HL-60/S4 (cell line): ENCODE results near the gene PPARA.

Experiments
- in situ Hi-C: fragments of 300-500 bp; cut with MboI; formaldehyde crosslinking; loops from 2 replicates; pipeline ENCODE4 v1.14.3; 2022; ENCODE audit warnings: low sequenced_read_pairs

The PPARA gene

DNA sequence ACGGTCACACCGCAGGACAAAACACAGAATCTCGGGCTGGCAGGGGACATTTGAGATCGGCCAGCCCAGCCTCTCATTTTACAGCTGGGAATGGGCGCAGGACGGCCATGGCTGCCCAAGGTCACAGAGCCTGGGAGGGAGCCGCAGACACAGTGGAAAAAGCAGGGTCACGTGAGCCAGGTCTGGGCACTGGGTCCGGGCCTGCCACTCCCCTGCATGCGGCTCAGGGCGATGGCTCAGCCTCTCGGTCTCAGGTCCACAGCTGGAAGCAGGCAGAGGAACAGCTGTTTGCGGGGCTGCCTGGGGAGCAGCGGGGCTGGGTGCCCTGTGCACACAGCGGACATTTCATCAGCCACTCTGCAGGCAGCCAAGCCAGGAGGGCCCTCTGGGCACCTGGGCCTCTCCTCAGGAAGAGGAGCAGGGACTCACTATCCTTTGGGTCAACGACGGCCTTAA lies 10.4 kb upstream of the PPARA start:
- in situ Hi-C loops, result no loop called here

DNA sequence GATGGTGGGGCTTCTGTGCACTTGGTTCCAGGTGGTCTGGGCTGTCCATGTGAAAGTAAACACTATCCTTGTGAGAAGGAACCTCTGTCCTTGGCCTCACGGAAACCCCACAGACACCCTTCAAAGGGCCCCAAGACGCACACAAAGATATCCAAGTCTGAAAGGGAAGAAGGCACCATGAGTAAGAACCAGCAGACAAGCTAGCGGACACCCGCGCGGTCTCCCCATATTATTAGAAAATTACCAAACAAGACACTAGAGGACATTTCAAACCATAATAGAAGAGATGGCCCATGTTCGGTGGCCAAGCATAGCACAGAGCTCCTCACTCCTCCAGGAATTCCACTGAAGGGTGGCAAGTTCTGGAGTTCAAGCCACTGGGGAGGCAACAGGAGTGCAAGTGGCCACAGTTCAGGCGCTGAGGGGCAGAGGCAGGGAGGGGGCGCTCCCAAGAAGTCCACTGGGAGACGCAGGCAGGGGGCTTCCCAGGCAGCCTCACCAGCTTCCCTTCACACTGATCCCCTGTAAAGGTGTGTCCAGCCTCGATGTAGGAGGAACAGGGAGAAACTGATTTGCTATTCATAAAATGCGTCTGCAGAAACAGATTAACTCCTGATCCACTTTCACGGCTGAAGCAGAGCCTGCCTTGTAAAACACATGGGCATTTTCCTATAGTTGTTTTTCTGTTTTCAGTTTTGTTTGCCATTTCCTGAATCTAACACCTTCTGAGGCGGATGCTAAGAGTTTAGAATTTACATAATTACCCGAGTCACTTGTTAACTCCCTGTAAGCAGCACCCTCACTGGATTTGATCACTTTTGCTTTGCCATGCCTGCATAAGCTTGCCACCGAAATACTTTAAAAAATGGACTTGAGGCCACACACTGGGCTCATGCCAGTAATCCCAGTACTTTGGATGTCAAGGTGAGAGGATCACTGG lies 9.1 kb upstream of the PPARA start:
- in situ Hi-C loops, result no loop called here

GRCh38 chr22:46142548-46143490 lies 7.5 kb upstream of the PPARA start:
- in situ Hi-C loops, result no loop called here

- in situ Hi-C loops, result no loop called here
These were observed 6.7 kb upstream of the PPARA start for GRCh38 chr22:46143491-46144147.

DNA sequence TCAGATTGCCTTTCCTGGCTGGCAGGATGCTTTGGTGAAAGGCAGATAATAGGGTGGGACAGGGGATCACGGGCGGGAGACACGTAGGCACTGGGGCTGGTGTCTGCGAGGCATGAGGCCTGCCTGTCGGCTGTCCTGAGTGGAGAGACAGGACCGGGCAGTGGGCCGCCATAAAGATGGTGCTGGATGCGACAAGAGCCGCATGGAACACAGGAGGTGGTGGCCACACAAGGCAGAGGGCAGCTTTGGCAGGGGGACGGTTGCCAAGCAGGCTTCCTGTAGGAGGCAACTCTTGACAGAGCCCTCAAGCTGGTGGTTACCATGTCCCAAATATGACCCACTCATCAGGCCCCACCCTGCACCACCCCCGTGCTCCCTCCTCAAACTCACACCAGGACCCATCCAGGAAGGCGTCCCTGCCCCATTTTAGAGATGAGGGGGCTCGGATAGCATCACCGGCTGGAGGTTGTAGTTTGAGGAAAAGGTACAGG lies 4.9 kb upstream of the PPARA start:
- in situ Hi-C loops, result no loop called here

DNA sequence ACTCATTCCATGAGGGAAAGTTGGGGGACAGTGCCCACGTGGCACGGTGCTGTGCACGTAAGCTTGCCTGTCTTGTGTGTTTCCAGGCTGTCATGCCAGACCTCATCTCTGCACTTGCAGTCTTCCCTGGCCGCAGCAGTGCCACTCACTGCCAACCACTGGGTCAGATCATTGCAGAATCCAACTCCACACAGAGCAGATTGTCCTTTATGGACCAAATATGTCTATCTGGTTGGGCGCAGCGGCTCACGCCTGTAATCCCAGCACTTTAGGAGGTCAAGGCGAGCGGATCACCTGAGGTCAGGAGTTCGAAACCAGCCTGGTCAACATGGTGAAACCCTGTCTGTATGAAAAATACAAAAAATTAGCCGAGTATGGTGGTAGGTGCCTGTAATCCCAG lies 4.4 kb upstream of the PPARA start:
- in situ Hi-C loops, result no loop called here

- in situ Hi-C loops, result no loop called here
These were observed 4.0 kb upstream of the PPARA start for GRCh38 chr22:46146329-46146728.

DNA sequence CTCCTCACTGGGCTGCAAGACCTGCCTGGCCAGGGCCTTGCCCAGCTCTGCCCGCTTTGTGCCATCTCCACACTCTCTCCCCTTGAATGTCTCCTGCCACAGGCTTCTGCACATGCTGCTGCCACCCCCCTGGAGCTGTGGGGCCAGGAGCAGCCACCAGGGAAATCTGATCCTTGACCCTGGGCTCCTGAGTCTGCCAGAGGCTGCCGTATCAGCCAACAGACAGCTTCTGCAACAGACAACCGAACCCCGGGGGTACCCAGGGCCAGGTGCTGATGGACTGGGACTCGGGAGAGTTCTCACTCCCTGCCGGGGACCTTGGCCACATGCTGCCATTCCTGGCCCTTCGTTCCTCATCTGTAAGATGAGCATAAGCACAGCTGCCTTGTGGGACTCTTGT lies 3.3 kb upstream of the PPARA start:
- in situ Hi-C loops, result no loop called here

DNA sequence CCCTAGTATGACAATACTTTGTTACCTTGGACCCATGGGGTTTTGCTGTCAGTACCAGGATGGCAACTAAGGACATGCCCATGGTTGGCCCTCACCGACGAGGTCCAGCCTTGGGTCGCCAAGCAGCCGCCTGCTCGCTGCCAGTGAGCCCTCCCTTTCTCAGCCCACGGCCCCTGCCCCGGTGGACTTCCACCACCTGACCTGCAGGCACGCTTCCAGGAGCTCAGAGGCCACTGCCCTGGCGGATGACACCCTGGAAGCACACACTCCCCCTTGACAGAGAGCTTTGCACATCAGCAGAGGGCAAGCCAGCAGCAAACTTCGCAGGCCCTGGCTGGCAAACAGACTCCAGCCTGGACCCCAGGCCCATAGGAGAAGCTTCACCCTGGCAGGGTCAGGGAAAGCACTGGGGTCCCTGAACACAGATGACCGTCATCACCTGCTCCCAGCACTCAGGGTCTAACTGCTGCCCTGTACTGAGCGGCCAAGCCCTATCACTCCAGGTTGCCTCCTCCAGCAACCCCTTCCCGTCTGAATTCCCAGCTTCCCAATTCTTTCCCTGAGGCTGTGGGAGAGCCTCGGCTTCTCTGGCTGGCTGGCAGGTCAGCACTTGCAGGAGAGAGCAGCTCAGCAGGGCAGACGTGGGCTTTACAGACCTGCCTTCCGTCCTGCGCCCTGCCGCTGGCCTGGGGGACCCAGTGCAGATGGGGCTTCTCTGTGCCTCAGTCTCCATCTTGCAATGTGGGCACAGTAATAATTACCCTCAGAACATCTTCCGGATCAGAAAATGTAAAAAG lies 2.7 kb upstream of the PPARA start:
- in situ Hi-C loops, result no loop called here

- in situ Hi-C loops, result no loop called here
These were observed 2.0 kb upstream of the PPARA start for GRCh38 chr22:46148336-46148735.

DNA sequence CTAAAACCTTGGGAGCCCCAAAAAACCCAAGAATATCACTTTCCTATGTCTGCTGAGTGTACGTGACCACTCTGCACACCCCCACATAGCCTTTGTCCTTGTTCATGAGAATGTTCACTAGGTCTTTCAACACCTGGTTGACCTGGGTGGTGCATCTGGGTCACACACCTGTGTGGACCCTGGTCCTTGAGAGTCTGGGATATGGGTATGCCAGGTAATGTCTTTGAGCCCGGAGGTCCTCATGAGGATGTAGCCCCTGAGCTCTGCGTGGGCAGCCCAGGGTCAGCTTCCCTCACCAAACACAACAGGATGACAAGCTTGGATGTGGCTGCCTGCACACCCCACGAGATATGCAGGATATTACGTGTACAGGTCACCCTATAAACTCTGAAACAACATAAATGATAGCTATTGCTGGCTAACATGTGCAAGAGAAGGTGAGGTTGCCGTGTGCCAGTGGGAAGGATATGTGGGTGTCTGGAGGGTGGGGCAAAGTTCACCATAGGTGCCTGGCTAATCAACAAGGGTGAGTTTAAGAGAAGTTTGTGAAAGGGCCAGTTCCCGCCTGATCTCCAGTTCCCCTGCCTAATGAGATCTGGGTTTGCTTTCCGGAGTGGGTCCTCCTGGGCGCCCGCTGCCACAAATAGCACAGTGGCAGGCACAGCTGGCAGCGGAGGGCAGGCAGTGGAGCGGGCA lies 1.4 kb upstream of the PPARA start:
- in situ Hi-C loops, result no loop called here

- in situ Hi-C loops, result no loop called here
These were observed 753 bp upstream of the PPARA start for GRCh38 chr22:46149512-46150033.

DNA sequence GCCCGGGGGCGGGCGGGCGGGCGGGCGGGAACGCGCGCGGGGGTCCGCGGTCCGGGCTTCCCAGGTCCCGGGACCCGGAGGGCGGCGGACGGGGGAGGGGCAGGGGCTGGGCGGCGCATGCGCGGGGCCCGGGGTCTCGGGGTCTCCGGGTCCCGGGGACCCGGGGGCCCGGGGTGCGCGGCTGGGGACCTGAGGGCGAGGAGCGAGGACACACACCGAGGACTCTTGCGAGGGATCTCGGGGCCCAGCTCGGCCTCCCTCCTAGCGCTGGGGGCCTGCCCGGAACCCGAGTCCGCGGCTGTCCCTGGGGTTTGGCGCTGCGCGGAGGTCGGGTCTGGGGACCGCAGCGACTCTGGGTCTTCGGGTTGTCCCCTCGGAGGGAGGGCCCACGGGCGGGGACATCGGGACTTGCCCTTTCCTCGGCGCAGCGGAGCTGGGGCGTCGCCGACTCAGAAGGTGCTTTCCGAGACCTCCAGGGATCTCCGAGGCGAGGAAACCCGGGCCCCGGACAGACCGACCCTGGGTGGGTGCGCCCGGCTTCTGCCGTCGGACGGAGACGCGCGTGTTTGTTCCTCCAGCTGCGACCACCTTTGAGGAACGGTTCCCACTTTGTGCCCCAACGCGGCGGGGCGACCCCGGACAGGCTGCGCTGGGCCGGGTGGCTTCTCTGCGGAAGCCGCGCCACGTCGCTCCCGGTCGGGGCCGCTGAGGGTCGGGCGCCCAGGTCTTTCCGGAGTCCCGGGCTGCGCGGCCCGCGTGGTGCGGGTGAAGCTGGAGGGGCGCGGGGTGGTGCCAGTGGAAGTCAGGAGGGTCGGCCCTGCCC lies 540 bp downstream of the PPARA start:
- in situ Hi-C loops, result no loop called here

DNA sequence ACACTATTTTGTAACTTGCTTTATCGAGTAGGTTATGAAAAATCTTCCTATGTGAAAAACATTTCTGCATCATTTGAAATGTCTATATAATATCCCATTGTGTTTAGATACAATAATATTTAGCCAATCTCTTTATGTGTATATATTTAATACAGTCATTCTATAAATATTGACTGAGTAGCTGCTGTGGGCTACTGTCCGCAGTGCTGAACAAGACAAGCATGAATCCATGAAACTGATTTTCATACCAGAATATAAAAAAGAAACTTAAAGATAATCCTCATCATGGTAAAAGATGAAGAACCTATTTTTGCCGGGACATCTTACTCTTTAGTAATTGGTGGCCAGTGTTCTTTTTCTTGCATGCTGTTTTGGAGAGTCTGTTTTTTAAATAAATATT lies 3.6 kb downstream of the PPARA start:
- in situ Hi-C loops, result no loop called here

DNA sequence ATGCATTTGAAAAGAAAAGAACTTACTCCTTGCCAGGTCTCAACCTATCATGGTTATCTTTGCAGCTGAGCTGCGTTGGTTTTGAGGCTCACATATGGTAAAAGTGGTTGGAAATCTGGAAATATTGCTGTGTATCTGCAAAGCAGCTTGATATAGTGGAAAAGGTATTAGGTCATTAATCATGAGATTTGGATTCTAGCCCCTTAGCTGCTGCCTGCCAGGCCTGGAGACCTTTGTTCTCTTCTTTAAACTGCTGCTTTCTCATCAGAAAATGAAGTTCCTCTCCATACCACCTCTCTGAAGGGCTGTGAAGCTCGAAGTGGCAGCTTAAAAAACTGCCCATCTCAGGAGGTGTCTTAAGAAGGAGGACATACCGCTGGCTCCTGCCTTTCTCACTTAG lies 5.7 kb downstream of the PPARA start:
- in situ Hi-C loops, result no loop called here

- in situ Hi-C loops, result no loop called here
These were observed 8.0 kb downstream of the PPARA start for GRCh38 chr22:46158283-46158682.

DNA sequence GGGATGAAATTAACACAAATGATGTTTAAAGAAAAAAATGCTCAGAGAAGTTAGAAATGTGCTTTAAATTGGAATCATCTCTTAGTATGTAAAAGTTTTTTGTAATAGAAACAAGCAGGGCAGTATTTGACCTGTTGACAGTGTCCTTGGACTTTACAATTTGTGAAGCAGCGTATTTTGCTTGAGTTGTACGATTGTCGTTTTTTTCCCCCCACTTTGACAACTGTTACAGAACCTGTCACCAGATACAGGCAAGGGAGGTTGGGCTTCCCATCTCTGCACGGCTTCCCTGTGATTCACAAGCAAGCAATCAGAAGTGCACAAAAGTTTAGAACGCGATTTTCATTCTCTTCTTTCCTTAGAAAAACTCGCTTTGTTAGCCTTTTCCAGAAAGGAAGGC lies 8.9 kb downstream of the PPARA start:
- in situ Hi-C loops, result no loop called here

- in situ Hi-C loops, result no loop called here
These were observed 9.5 kb downstream of the PPARA start for GRCh38 chr22:46159777-46160176.
